GM19328 (cell line): ENCODE measurements around the gene C12orf75.
"Not testable (repeated sequence)": the region's sequence is repeated elsewhere in the genome, so short reads cannot be mapped to it uniquely, and the experiment has no call there.

ENCODE experiments used
- ATAC-seq: cut with Tn5 transposase; IDR thresholded peaks from one replicate; pipeline ENCODE4 v1.9.1; 2021; ENCODE audit warnings: mild to moderate bottlenecking, moderate library complexity; ENCODE audit not compliant: unreplicated experiment

C12orf75 gene

DNA sequence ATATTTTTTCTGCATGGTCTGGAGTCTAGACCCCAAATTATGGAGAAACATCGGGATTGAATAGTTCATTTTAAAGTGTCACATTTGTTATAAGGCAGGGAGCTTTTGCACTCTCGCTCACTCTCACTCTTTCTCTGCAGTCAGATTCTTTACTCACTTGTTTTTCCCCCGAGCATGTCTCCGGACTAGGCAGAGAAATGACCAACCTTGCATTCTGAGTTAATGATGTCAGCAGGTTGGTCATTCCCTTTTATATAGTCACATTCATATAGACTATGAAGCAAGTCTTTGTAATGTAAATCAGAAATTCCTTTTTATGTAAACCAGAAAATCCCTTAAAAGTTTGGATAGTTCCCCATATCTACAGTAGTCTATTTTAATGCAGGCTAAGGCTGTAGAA is 4.1 kb downstream of the C12orf75 start:
- no peak for ATAC-seq

DNA sequence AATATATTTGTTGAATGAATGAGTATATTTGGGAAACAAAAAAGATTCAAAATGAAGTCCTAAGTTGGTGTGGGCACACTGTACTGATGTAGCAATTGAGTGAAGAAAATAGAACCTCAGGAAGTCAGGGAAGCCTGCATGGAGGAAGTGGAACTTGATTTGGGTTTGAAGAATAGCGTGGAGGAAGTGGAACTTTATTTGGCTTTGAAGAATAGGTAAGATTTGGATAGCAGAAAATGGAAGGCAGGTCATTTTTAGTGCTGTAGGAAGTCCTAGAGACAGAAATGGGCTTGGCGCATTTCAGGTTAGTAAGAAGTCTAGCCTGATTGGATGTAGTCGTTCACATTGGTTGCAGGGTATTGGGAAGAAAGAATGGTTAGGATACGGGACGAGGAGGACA is 5.4 kb downstream of the C12orf75 start:
- no peak for ATAC-seq

DNA sequence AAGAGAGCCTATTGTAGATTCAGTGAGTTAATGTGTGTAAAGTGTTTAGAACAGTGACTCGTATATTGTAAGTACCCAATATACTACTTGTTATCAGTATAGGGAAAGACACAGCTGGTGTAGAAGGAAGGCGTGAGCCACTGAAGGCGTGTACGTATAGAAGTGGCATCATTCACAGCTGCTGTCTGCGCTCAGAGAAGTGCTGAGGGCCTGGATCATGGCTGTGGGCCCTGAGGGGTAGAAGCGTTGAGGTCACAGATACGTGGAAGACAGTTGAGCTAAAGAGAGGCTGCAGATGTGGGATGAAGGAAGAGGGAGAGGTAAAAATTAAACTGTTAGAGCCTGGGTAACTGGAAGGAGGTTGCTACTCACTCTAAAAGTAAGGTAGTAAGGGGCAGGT is 5.9 kb downstream of the C12orf75 start:
- no peak for ATAC-seq

DNA sequence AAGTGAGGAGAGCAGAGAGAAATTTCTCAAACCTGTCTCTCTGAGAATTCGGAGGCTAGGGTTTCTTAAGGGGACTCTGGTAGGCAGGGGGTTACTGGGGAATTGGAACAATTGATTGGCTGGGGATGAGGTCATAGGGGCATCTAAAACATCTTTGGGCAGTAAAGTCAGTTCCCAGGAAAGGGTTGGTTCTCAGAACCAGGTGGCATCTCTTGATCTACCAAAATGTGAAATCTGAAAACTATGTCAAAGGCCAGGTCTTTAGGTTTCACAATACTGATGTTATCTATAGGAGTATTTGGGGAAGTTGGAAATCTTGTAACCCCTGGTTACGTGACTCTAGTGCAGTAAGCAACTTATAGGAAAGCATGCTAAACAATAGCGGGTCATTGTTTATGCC is 6.9 kb downstream of the C12orf75 start:
- no peak for ATAC-seq

DNA sequence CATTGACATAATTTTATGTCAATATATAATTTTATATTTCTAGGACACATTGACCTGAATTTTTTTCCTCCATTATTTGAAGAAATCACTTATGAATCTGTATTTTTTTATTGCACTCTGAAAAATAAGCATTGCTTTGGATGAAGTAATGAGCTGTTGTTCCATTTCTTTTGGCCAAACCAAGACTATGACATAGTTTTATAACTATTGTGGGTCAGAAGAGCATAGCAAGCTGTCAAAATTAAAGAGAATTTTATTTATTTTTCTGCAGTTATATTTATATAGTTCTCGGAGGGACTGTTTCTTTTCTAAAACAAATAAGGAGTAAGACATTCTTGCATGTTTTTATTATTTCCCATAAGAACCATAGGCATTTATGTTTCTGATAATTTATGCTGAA is 8.5 kb downstream of the C12orf75 start:
- no peak for ATAC-seq

DNA sequence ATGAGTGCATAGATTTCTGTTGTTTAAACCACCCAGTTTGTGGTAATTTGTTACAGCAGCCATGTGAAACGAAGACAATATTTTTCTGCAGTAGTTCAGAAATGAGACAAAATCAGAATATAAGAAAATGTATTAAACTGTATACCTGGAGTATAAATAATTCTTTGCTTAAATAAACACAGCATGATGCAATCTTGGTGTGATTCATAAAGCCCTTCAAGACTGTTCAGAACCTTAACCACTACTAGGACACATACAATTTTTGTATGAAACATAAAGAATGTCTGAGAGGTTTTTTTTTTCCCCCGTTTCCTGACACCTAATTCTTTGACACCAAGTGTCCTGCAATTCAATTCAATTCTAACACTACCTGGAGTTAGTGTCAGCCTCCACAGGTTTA is 10.5 kb downstream of the C12orf75 start:
- no peak for ATAC-seq

DNA sequence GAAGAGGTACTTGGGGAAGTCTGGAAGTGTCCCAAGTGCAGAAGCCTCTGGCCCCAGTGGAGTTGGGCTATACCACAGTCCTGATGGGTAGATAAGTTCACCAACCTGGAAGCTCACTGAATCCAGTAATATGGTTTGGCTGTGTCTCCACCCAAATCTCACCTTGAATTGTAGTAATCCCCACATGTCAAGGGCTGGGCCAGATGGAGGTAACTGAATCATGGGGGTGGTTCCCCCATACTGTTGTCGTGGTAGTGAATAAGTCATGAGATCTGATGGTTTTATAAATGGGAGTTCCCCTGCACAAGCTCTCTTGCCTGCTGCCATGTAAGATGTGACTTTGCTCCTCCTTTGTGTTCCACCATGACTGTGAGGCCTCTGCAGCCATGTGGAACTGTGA is 11.1 kb downstream of the C12orf75 start:
- ATAC-seq: not testable (repeated sequence)

DNA sequence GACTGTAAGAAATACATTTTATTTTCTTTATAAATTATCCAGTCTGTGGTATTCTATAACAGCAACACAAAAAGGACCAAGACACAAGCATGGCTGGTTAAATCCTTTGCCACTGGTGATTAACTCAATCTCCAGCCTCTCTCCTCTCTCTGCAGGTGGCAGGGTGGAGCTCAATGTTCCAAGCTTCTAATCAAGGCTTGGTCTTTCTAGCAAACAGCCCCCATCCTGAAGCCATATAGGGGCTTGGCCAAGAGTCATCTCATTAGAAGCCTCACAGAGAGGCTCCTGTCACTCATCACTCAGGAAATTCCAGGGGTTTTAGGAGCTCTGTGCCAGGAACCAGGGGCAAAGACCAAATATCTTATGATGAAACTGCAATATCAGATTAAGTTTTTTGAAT is 12.0 kb downstream of the C12orf75 start:
- ATAC-seq: no peak

DNA sequence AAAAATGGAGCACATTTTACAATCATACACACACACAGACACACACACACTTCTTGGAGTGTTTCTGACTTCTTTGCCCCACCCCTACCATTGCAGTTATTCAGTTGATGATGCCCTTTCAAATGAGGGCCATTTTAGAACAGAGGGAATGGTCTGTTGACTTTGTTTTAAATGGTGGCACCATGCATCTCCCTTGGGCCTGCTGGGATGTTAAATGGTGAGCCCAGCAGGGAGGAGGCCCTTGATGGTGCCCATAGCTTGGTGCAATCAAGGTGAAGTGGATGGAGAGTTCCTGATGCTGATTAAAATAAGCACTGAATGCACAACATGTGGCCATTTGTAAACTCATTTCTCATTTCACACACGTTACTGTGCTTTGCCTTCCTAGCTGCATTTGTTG is 13.3 kb downstream of the C12orf75 start:
- ATAC-seq: no peak

DNA sequence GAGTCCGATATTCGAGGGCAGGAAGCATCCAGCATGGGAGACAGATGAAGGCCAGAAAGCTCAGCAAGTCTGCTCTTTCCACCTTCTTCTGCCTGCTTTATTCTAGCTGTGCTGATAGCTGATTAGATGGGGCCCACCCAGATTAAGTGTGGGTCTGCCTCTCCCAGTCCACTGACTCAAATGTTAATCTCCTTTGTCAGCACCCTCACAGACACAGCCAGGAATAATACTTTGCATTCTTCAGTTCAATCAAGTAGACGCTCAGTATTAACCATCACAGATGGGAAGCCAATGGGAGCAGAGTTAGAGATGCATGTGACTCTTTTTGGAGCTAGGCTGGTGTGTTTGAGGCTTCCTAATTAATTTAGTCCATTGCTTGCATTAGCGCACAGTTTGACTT is 17.0 kb downstream of the C12orf75 start:
- no peak for ATAC-seq

DNA sequence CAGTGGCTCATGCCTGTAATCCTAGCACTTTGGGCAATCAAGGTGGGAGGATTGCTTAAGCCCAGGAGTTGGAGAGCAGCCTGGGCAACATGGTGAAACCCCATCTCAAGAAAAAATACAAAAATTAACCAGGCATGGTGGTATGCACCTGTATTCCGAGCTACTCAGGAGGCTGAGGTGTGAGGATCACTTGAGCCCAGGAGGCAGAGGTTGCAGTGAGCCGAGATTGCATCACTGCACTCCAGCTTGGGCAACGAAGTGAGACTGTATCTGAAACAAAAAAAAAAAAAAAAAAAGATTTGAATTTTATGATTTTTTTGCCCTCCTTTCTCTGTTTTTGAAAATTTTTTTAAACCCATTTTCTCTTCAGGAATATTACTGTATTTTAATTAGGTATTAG is 17.7 kb downstream of the C12orf75 start:
- no peak for ATAC-seq

DNA sequence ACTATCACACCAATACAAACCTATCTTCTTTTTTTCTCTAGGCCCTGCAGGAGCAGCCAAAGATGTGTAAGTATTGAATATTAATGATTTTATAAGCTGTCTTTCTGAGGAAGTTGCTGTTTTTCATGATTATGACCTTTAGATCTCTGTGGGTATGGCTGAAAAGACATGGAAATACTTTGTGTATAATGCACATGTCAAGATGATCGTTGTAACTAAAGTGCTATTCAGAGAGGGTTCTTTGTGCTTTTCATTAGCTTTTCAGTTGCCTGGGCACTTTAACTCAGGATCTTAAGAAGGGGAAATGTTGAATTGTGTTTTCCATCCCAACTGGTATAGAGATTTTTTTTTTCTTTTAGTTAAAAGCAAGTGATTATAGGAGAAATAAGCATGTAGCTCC is 18.1 kb downstream of the C12orf75 start:
- no peak for ATAC-seq

DNA sequence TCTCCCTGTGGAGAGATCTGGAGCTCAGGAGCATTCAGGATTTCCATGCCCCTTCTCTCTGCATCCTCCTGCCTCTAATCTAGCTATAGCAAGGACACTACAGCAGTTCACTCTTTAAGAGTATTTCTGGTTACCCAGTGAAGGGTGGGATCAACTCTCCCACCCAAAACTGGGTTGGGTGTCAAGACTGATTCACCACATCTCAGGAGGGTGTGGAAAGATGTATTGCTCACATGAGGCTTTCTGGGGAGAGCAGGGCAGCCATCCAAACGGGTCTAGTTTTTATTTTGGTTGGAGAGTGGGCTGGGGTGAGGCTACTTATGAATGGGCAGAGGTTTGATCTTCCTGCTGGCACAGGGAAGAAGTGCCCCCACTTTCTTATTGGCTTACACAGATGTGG is 18.6 kb downstream of the C12orf75 start:
- no peak for ATAC-seq

DNA sequence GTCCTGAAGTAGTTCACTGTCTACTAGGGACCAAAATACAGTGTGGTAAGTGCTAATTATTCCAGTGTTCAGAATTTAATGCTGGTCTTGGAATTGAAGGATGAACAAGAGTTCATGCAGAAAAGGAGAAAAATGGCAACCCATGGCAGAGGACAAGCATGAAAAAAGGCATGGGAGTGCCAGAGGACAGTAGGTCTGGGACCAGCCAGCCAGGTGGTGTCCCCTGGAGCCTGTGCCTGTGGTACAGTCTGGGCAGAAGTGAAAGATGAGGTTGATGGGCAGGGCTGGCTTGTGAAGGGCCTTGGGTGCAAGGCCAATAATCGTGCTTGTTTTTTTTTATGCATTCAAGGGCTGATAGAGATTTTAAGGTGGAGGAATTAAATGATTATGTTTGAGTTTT is 21.0 kb downstream of the C12orf75 start:
- ATAC-seq: peak; percentile 17

DNA sequence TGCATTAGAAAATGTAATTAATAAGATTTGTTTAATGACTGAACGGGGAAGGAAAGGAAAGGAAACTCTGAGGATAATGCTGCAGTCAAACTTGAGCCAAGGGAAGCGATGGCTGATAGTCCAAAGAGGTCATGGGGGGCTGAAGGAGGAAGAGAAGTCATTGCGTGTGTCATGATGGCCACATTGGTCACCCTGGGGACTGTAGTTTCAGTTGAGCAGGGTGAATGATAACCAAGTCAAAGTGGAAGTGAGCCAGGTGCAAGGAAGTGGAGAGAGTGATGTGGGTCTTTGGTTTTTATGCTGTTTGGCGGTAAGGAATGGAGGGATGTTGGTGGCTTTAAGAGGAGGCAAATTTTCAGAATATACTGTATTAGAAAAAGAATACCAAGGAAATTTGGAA is 21.6 kb downstream of the C12orf75 start:
- ATAC-seq: peak; percentile 65

DNA sequence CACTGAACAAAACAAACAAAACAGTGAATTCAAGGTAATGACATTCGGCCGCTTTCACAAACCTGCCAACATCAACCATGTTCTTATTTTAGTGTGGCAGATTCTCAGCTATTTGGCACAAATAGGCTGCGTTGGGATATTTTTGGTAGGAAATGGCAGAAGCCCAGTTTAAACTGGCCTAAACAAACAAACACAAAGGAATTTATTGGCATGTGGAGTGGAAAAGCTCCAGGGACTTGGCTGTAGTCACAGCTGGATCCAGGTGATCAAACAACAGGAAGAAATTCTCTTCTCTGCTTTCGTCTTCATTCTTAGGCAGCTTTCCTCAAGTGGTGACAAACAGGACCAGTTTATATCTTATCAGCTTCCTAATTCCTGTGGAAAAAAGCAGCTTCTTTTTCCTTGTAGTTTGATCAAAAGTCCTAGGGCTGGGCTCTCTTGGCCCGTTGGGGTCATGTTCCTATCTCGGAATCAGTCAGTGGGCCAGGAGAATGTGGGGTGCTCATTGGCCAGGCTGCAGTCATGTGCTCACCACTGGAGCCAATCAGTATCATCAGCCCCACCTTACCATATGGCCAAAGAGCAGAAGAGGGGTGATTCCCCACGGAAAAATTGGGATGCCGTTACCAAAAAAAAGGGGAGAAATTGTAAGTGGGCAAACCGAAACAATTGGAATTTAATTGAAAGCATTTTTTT is 22.6 kb downstream of the C12orf75 start:
- no peak for ATAC-seq

DNA sequence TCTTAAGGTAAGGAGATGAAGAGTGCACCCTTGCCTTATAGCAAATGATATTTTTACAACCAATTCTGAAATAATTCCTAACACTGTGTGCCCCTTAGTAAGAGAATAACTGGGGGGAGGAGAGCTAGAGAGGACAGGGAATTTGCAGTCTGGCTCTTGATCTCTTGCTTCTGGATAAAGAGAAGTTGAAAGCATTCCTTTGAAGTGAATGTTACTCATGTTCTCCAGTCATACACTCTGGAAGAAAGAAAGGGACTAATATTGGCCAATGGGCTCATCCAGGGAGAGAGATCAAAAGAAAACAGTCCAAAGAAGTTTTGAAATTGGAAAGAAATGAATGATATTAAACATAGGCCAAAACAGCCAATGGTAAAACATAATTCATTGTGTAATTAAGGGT is 25.3 kb downstream of the C12orf75 start:
- ATAC-seq: no peak

DNA sequence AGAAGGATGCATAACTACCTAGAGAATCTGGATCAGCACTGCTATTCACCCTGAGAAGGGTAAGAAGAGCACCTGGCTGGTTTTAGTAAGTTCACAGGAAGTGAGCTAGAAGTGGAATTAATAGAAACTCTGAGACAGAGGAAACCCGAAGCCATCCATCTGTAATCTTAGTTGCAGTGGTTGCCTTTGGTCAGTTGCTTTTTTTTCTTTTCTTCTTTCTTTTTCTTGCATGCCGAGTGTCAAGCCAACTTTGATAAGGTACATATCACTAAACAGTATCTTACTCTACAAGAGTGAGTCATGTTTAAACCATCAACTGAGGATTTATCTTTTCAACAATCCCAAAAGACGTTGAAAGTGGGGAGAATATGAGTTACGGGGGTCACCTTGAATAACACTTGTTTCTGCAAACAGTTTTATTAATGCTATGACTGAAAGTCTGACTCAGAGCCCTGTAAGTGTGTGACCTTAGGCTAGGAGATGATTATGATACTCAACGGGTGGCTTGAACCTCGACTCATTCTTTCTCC is 26.7 kb downstream of the C12orf75 start:
- ATAC-seq: peak; percentile 56

DNA sequence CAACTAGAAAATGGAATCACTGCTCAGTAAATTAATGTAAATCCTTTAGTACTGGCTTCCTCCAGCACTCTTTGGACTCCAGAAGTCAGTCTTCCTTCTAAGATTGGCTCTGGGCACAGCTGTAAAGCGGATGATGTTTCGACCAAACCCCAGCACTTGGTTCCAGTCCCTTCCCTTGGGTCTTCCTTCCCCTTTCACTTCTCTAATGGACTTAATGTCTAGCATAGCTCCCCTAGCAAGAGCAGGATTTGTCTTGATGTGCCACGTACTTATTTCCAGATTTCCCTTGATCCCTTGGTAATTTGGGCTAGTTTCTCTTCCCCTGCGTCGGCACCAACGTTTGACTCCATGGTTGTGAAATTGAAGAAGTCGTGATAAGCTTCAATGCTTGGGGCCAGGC is 28.3 kb downstream of the C12orf75 start:
- ATAC-seq: no peak

DNA sequence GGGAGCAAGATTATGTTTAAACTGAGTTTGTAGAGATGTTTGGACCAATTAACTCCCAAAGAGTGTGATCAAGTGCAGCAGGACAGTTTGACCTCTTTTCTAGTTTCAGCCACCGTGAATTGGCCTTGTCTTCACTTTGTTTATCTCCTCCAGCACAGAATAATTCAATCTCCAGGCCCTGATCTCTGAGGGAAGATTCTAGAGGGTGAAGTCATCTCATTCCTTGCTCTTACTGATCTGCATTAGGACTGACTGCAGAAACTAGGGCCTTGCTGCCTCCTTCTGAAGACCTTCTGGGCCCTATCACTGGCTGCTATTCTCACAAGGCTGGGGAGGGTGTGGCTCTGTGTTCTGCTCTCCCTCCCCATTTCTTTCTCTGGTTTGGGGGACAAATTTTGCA is 29.4 kb downstream of the C12orf75 start:
- ATAC-seq: no peak

DNA sequence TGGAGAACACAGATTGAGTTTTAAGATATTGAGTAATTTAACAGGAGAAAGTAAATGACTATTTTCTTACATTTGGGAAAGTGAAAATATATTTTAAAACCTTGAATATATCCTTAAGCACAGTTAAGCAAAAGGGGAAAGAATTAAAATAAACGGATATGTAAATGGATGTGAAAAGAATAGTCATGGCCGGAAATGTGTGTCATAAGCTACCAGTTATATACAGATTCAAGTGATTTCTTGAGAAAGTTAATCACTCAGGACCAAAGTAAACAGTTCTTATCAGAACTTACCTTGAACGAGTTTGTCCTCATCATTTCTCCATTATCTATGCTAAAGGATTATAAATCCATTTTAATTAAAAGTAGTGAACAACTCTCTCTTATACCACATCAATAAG is 33.4 kb downstream of the C12orf75 start:
- ATAC-seq: no peak

DNA sequence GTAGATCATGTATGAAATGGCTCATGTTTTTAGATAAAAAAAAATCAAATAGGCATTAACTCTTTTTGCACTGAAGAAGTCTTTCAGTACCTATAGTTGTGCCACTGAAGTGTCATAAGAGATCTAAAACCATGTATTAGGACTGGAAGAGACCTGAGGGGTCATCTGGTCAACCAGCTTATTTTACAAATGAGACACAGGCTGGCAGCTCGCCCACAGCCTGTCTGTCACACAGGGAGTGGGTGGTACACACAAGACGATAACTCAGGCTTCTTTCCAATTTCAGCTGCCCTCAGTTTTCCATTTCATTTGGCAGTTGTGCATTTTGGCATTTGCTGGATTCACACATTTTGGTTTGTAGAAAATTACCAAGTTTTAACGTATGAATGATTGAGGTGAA is 34.7 kb downstream of the C12orf75 start:
- ATAC-seq: no peak

DNA sequence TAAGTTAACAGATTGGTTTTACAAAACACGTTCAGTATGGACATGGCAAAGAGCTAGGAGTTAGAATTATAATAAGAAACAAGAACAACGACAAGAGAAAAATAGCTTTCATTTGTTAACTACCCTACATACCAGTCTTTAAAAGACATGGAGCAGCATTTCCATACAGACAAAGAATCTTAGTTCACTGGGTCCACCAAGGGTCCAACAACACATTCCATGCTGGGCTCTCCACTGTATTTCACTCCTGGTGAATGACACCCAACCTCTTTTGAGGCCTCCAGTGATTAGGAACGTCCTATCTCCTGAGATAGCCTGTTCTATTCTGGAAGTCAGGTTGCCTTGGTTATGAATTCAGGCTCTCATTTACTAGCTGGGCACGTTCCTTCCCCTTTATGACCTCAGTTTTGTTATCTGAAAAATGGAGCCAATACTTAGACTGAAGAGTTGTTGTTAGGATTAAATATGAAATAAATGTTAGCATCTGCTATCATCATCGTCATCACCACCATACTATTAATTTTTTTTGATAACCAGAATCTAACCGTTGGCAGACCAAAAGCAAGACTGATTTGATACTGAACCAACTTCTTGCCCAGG is 37.7 kb downstream of the C12orf75 start:
- ATAC-seq: no peak
